Activated B cell treated with CpG ODN at 0.5 μM for 24 hours (primary cell): ENCODE results near the gene RGS10. TPM values are rescaled to one million over a fixed set of nuclear protein-coding genes. Genes with fewer than 3 reads are reported as not detected.

Experiments
- total RNA-seq: library from RNA; stranded (reverse); gene quantifications from 2 replicates; pipeline ENCODE4 v1.2.3, GENCODE V29; 2022

RGS10 gene
- total RNA-seq, 1 donor from 2014 or later: 53.5 TPM

Other genes with a start within 250 kb of the RGS10 start
- gene TIAL1, start 54.2 kb upstream of the RGS10 start, total RNA-seq: 142 and 155 TPM in 2 replicates
- 4.3 and 4.7 TPM in 2 replicates for gene BAG3, start 108.7 kb upstream of the RGS10 start, total RNA-seq
- gene INPP5F, start 183.3 kb upstream of the RGS10 start, total RNA-seq: 45.9 and 53.5 TPM in 2 replicates